HG03442 (cell line): ENCODE results near the gene DNAL4.
"Not testable (repeated sequence)": the region's sequence is repeated elsewhere in the genome, so short reads cannot be mapped to it uniquely, and the experiment has no call there.

Source experiments
- ATAC-seq: cut with Tn5 transposase; IDR thresholded peaks from one replicate; pipeline ENCODE4 v1.9.1; 2021; ENCODE audit warnings: mild to moderate bottlenecking, moderate library complexity; ENCODE audit not compliant: unreplicated experiment

The DNAL4 gene

GRCh38 chr22:38828191-38828590 lies 34.2 kb upstream of the DNAL4 start:
- no peak for ATAC-seq

GRCh38 chr22:38827510-38827909 lies 33.6 kb upstream of the DNAL4 start:
- ATAC-seq: no peak

GRCh38 chr22:38826801-38827200 lies 32.9 kb upstream of the DNAL4 start:
- no peak for ATAC-seq

- no peak for ATAC-seq
Measured at GRCh38 chr22:38826386-38826785, 32.4 kb upstream of the DNAL4 start.

- ATAC-seq: no peak
Measured at GRCh38 chr22:38824585-38824984, 30.6 kb upstream of the DNAL4 start.

- no peak for ATAC-seq
Measured at GRCh38 chr22:38823637-38824036, 29.7 kb upstream of the DNAL4 start.

- no peak for ATAC-seq
Measured at GRCh38 chr22:38823076-38823475, 29.1 kb upstream of the DNAL4 start.

GRCh38 chr22:38820020-38820419 lies 26.1 kb upstream of the DNAL4 start:
- no peak for ATAC-seq

GRCh38 chr22:38819387-38819940 lies 25.5 kb upstream of the DNAL4 start:
- no peak for ATAC-seq

- ATAC-seq: no peak
Measured at GRCh38 chr22:38817196-38817595, 23.3 kb upstream of the DNAL4 start.

GRCh38 chr22:38815842-38816241 lies 21.9 kb upstream of the DNAL4 start:
- no peak for ATAC-seq

- no peak for ATAC-seq
Measured at GRCh38 chr22:38811241-38811640, 17.3 kb upstream of the DNAL4 start.

- ATAC-seq: not testable (repeated sequence)
Measured at GRCh38 chr22:38805041-38805593, 11.2 kb upstream of the DNAL4 start.

- ATAC-seq: no peak
Measured at GRCh38 chr22:38802671-38803121, 8.8 kb upstream of the DNAL4 start.

GRCh38 chr22:38799265-38800002 lies 5.5 kb upstream of the DNAL4 start:
- no peak for ATAC-seq

- no peak for ATAC-seq
Measured at GRCh38 chr22:38798496-38798895, 4.6 kb upstream of the DNAL4 start.

- ATAC-seq: no peak
Measured at GRCh38 chr22:38796262-38796957, 2.5 kb upstream of the DNAL4 start.

GRCh38 chr22:38795569-38795968 lies 1.6 kb upstream of the DNAL4 start:
- ATAC-seq: no peak

GRCh38 chr22:38793317-38793716 lies 626 bp downstream of the DNAL4 start:
- no peak for ATAC-seq

GRCh38 chr22:38792833-38793232 lies 1.1 kb downstream of the DNAL4 start:
- no peak for ATAC-seq

GRCh38 chr22:38789606-38790005 lies 4.3 kb downstream of the DNAL4 start:
- no peak for ATAC-seq

- no peak for ATAC-seq
Measured at GRCh38 chr22:38788846-38789245, 5.1 kb downstream of the DNAL4 start.
